A673 (cell line): ENCODE results near the gene SAC3D1. TPM values are rescaled to one million over a fixed set of nuclear protein-coding genes. Genes with fewer than 3 reads are reported as not detected.

Source experiments
- BruUV-seq: library from RNA; stranded (reverse); fragments of 400-500 nt; replicated peaks from 2 replicates; lab custom pipeline; 2021; lab: Mats Ljungman, UMichigan
- CTCF ChIA-PET: fragments of 300-600 bp; sonication (Branson Sonifier 250); formaldehyde crosslinking; loops from one replicate; lab custom pipeline; 2022; ENCODE audit warnings: antibody characterized with exemption; lab: Charles Lee
- POLR2A ChIA-PET: fragments of 300-600 bp; sonication (Branson Sonifier 250); formaldehyde crosslinking; loops from one replicate; lab custom pipeline; 2022; ENCODE audit warnings: antibody characterized with exemption; ENCODE audit not compliant: low non-redundant PET; lab: Charles Lee
- DNase-seq: peaks from one replicate; pipeline ENCODE4 v3.0.0-alpha.2; 2015; ENCODE audit warnings: low spot score
- H3K27ac ChIP-seq: fragments of 200-600 bp; sonication (generic); 2 replicates; pipeline ENCODE4 v1.5.1; 2016; ENCODE audit warnings: mixed run types, low read depth, mild to moderate bottlenecking, mixed read lengths, antibody characterized with exemption, low read length; ENCODE audit not compliant: poor library complexity, severe bottlenecking
- H3K27me3 ChIP-seq: fragments of 200-600 bp; sonication (generic); replicated peaks from 2 replicates; pipeline ENCODE4 v1.6.1; 2017; ENCODE audit warnings: mixed run types, low read depth, mild to moderate bottlenecking, mixed read lengths, antibody characterized with exemption, low read length; ENCODE audit not compliant: insufficient read depth, poor library complexity
- H3K36me3 ChIP-seq: fragments of 200-600 bp; sonication (generic); 2 replicates; pipeline ENCODE4 v1.6.1; 2016; ENCODE audit warnings: mixed run types, mild to moderate bottlenecking, mixed read lengths, antibody characterized with exemption, low read length; ENCODE audit not compliant: insufficient read depth, poor library complexity, severe bottlenecking
- H3K4me1 ChIP-seq: fragments of 200-600 bp; sonication (generic); 2 replicates; pipeline ENCODE4 v1.6.1; 2017; ENCODE audit warnings: mixed run types, mild to moderate bottlenecking, mixed read lengths, antibody characterized with exemption, low read length; ENCODE audit not compliant: insufficient read depth, poor library complexity, severe bottlenecking
- H3K4me3 ChIP-seq: fragments of 200-600 bp; sonication (generic); 2 replicates; pipeline ENCODE4 v1.5.1; 2016; ENCODE audit warnings: low read depth, mixed run types, mild to moderate bottlenecking, mixed read lengths, low read length; ENCODE audit not compliant: poor library complexity, severe bottlenecking
- H3K9me3 ChIP-seq: fragments of 200-600 bp; sonication (generic); 2 replicates; pipeline ENCODE4 v1.6.1; 2016; ENCODE audit warnings: mixed run types, low read depth, mild to moderate bottlenecking, mixed read lengths, antibody characterized with exemption, low read length; ENCODE audit not compliant: poor library complexity, severe bottlenecking
- EZH2 ChIP-seq: fragments of 200-600 bp; sonication (generic); IDR thresholded peaks from 2 replicates; pipeline ENCODE4 v1.6.1; 2017; ENCODE audit warnings: borderline replicate concordance, low read depth, mild to moderate bottlenecking, mixed read lengths, antibody characterized with exemption, low read length; ENCODE audit not compliant: poor library complexity, severe bottlenecking
- intact Hi-C: fragments of 100-400 bp; cut with micrococcal nuclease; formaldehyde crosslinking; loops from one replicate; pipeline ENCODE4 v1.10.0; 2022; ENCODE audit not compliant: unreplicated experiment
- total RNA-seq: library from RNA; stranded (reverse); gene quantifications from 2 replicates; pipeline ENCODE4 v1.2.3, GENCODE V29; 2021
- TF ChIP-seq, protein P1 (sequence below): fragments of 300-800, 200-600 bp; sonication (generic); conservative IDR thresholded peaks from 2 replicates; pipeline ENCODE4 v1.5.1; 2017; ENCODE audit warnings: low read depth, mild to moderate bottlenecking, antibody characterized with exemption, low read length, moderate library complexity, mixed read lengths

SAC3D1 gene
- total RNA-seq, 1 experiment from 2014 or later, result 43.9 TPM

DNA sequence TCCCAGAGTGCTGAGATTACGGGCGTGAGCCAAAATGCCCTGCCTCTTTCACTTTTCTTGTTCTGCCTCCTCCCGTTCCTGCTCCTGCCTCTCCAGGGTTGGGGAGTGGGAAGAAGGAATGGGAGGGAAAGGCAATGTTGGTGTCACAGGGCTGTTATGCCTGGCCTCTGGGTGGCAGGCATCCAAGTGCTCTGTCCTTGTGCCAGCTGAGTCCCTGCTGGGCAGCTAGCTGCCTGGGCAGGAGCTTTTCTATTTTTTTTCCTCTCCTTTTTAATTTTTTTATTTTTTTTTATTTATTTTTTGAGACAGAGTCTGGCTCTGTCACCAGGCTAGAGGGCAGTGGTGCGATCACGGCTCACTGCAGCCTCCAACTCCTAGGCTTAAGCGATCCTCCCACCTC is 4.1 kb upstream of the SAC3D1 start:
- no peak for DNase-seq
- Histone ChIP-seq H3K4me3 (no peak overlapping the region), H3K4me1 (peaks cover 7% of the 10 kb centered on the region), H3K36me3 (no peaks in the 10 kb centered on the region), H3K27me3 (no peaks in the 10 kb centered on the region), H3K27ac (no peak overlapping the region), H3K9me3 (no peaks in the 10 kb centered on the region)
- TF ChIP-seq, protein P1, sequence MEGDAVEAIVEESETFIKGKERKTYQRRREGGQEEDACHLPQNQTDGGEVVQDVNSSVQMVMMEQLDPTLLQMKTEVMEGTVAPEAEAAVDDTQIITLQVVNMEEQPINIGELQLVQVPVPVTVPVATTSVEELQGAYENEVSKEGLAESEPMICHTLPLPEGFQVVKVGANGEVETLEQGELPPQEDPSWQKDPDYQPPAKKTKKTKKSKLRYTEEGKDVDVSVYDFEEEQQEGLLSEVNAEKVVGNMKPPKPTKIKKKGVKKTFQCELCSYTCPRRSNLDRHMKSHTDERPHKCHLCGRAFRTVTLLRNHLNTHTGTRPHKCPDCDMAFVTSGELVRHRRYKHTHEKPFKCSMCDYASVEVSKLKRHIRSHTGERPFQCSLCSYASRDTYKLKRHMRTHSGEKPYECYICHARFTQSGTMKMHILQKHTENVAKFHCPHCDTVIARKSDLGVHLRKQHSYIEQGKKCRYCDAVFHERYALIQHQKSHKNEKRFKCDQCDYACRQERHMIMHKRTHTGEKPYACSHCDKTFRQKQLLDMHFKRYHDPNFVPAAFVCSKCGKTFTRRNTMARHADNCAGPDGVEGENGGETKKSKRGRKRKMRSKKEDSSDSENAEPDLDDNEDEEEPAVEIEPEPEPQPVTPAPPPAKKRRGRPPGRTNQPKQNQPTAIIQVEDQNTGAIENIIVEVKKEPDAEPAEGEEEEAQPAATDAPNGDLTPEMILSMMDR, result no peak
- no peak for TF ChIP-seq EZH2
- POLR2A ChIA-PET, result no interaction called here
- intact Hi-C loops, result no loop called here
- CTCF ChIA-PET, result no interaction called here
- BruUV-seq, result no TSS peak

DNA sequence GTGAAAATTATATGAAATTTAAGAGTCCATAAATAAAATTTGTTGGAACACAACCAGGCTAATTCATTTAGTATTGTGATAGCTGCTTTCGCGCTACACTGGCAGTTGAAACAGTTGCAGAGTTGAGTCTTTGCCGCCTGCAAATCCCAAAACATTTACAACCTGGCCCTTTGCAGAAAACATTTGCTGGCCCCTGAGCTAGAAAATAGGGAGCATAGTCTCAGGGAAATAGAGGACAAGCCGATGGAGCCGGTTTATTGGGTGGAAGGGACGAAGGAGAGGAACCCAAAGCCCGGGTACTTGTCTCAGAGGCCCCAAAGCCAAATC is 527 bp upstream of the SAC3D1 start:
- H3K9me3 ChIP-seq, result no peaks in the 10 kb centered on the region
- no peak for DNase-seq
- H3K4me1 ChIP-seq, result peaks cover 7% of the 10 kb centered on the region
- peak overlapping the region; percentile 91 for H3K4me3 ChIP-seq
- peaks cover 20% of the 10 kb centered on the region for H3K36me3 ChIP-seq
- peak overlapping the region; percentile 94 for H3K27ac ChIP-seq
- H3K27me3 ChIP-seq, result no peaks in the 10 kb centered on the region
- POLR2A ChIA-PET, result interaction anchor here (0.6 kb wide), 1 partner anchor 293 kb away, joined by 12 read pairs; the partner anchor contains the start of gene DPF2
- CTCF ChIA-PET, result interaction anchor here (0.5 kb wide), 1 partner anchor 12 kb away, joined by 5 read pairs; no protein-coding TSS in a partner anchor
- intact Hi-C loops, result no loop called here
- no TSS peak for BruUV-seq
- TF ChIP-seq EZH2, result no peak
- TF ChIP-seq, protein P1, result no peak

DNA sequence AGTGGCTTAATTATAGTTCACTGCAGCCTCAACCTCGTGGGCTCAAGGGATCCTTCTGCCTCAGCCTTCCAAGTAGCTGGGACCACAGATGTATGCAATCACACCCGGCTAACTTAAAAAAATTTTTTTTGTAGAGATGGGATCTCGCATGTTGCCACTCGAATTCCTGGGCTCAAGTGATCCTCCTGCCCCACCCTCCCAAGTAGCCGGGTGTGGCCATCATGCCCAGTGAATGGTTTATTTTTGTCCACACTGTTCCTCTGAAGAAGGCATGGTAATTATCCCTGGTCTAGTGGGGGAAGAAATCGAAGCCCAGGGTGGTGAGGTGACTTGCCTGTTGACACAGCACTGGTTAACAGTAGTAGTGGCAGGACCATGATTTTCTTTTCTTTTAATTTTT is 1.9 kb downstream of the SAC3D1 start:
- Histone ChIP-seq H3K4me3 (peak overlapping the region; percentile 91), H3K9me3 (no peaks in the 10 kb centered on the region), H3K27ac (no peak overlapping the region), H3K36me3 (peaks cover 23% of the 10 kb centered on the region), H3K27me3 (no peaks in the 10 kb centered on the region), H3K4me1 (peaks cover 7% of the 10 kb centered on the region)
- TF ChIP-seq, protein P1, result no peak
- intact Hi-C loops, result no loop called here
- DNase-seq, result no peak
- ChIA-PET CTCF (interaction anchor here (0.6 kb wide), 1 partner anchor 70 kb away, joined by 4 read pairs; no protein-coding TSS in a partner anchor), POLR2A (no interaction called here)
- no TSS peak for BruUV-seq
